Neural cell (in vitro differentiated cells): ENCODE results near the gene KCNS3. TPM values are rescaled to one million over a fixed set of nuclear protein-coding genes. Genes with fewer than 3 reads are reported as not detected.

Source experiments
- H2AFZ ChIP-seq: fragments of 200-600, 300-800 bp; sonication (generic), shearing (Covaris generic); 2 replicates; pipeline ENCODE4 v1.6.0; 2014; ENCODE audit warnings: low read depth, mild to moderate bottlenecking, antibody characterized with exemption, low read length, moderate library complexity
- H3F3A ChIP-seq: fragments of 200-600 bp; shearing (Covaris generic); 2 replicates; pipeline ENCODE4 v1.6.1; 2016; ENCODE audit warnings: mild to moderate bottlenecking, moderate library complexity, mixed read lengths, antibody characterized with exemption, low read length; ENCODE audit not compliant: insufficient read depth, poor library complexity, severe bottlenecking
- H3K27ac ChIP-seq: fragments of 200-600, 300-800 bp; sonication (generic), shearing (Covaris generic); 2 replicates; pipeline ENCODE4 v1.5.1; 2014; ENCODE audit warnings: mild to moderate bottlenecking, low read length, moderate library complexity
- H3K27me3 ChIP-seq: fragments of 300-800, 200-600 bp; sonication (generic), shearing (Covaris generic); 2 replicates; pipeline ENCODE4 v1.6.0; 2014; ENCODE audit warnings: mild to moderate bottlenecking, low read depth, low read length, moderate library complexity; ENCODE audit not compliant: insufficient read depth
- H3K36me3 ChIP-seq: fragments of 300-800, 200-600 bp; sonication (generic), shearing (Covaris generic); 2 replicates; pipeline ENCODE4 v1.5.1; 2014; ENCODE audit warnings: mild to moderate bottlenecking, antibody characterized with exemption, low read length, moderate library complexity; ENCODE audit not compliant: insufficient read depth
- H3K4me2 ChIP-seq: fragments of 300-800, 200-600 bp; sonication (generic), shearing (Covaris generic); 2 replicates; pipeline ENCODE4 v1.6.0; 2014; ENCODE audit warnings: mild to moderate bottlenecking, low read length
- H3K4me3 ChIP-seq: fragments of 300-800, 200-600 bp; sonication (generic), shearing (Covaris generic); 2 replicates; pipeline ENCODE4 v1.5.1; 2014; ENCODE audit warnings: mild to moderate bottlenecking, low read length, moderate library complexity
- H3K79me2 ChIP-seq: fragments of 200-600 bp; shearing (Covaris generic); replicated peaks from 2 replicates; pipeline ENCODE4 v1.6.0; 2014; ENCODE audit warnings: mild to moderate bottlenecking, low read length, moderate library complexity; ENCODE audit not compliant: insufficient read depth
- H3K9ac ChIP-seq: fragments of 300-800, 200-600 bp; sonication (generic), shearing (Covaris generic); 2 replicates; pipeline ENCODE4 v1.6.1; 2016; ENCODE audit warnings: mild to moderate bottlenecking, low read length, mixed read lengths
- H3K9me2 ChIP-seq: fragments of 200-600 bp; shearing (Covaris generic); 2 replicates; pipeline ENCODE4 v1.6.1; 2016; ENCODE audit warnings: mild to moderate bottlenecking, low read length, mixed read lengths; ENCODE audit not compliant: insufficient read depth
- H3K9me3 ChIP-seq: fragments of 200-600, 300-800 bp; sonication (generic), shearing (Covaris generic); 2 replicates; pipeline ENCODE4 v1.6.1; 2016; ENCODE audit warnings: mild to moderate bottlenecking, mixed run types, low read length, moderate library complexity, mixed read lengths
- H4K20me1 ChIP-seq: fragments of 200-600 bp; shearing (Covaris generic); 2 replicates; pipeline ENCODE4 v1.6.1; 2016; ENCODE audit warnings: mild to moderate bottlenecking, mixed run types; ENCODE audit not compliant: insufficient read depth
- CTCF ChIP-seq: fragments of 450-650 bp; IDR thresholded peaks from 2 replicates; pipeline ENCODE4 v1.5.1; 2014; ENCODE audit warnings: antibody characterized with exemption, mild to moderate bottlenecking, moderate library complexity; ENCODE audit not compliant: poor library complexity, severe bottlenecking
- EP300 ChIP-seq: fragments of 450-650 bp; conservative IDR thresholded peaks from 2 replicates; pipeline ENCODE4 v1.6.1; 2014; ENCODE audit warnings: antibody characterized with exemption, mild to moderate bottlenecking, moderate library complexity; ENCODE audit not compliant: poor library complexity, severe bottlenecking
- EZH2 ChIP-seq: fragments of 200-600, 300-800 bp; shearing (Covaris generic), sonication (generic); IDR thresholded peaks from 2 replicates; pipeline ENCODE4 v1.6.1; 2014; ENCODE audit warnings: antibody characterized with exemption, low read length, borderline replicate concordance, mild to moderate bottlenecking; ENCODE audit not compliant: insufficient read depth, poor library complexity, severe bottlenecking
- MXI1 ChIP-seq: fragments of 450-650 bp; conservative IDR thresholded peaks from 2 replicates; pipeline ENCODE4 v1.6.1; 2014; ENCODE audit warnings: antibody characterized with exemption, mild to moderate bottlenecking; ENCODE audit not compliant: poor library complexity, severe bottlenecking
- POLR2AphosphoS5 ChIP-seq: IDR thresholded peaks from 2 replicates; pipeline ENCODE4 v1.6.1; 2012
- RAD21 ChIP-seq: fragments of 450-650 bp; conservative IDR thresholded peaks from 2 replicates; pipeline ENCODE4 v1.6.1; 2014; ENCODE audit warnings: antibody characterized with exemption, mild to moderate bottlenecking, moderate library complexity
- SMC3 ChIP-seq: fragments of 450-650 bp; conservative IDR thresholded peaks from 2 replicates; pipeline ENCODE4 v1.6.1; 2014; ENCODE audit warnings: antibody characterized with exemption, mild to moderate bottlenecking, moderate library complexity; ENCODE audit not compliant: poor library complexity
- TAF1 ChIP-seq: IDR thresholded peaks from 2 replicates; pipeline ENCODE4 v1.6.1; 2012; ENCODE audit warnings: low read depth
- polyA plus RNA-seq: library from polyadenylated mRNA; depleted of rRNA; stranded (reverse); fragments of >200 nt; gene quantifications from 2 replicates; pipeline ENCODE4 v1.2.3, GENCODE V29; 2014
- TF ChIP-seq, protein P1 (sequence below): IDR thresholded peaks from 2 replicates; pipeline ENCODE4 v1.6.1; 2012; ENCODE audit warnings: borderline replicate concordance

KCNS3 gene
- polyA plus RNA-seq, 1 donor from 2014 or later, result 0.15 TPM

DNA sequence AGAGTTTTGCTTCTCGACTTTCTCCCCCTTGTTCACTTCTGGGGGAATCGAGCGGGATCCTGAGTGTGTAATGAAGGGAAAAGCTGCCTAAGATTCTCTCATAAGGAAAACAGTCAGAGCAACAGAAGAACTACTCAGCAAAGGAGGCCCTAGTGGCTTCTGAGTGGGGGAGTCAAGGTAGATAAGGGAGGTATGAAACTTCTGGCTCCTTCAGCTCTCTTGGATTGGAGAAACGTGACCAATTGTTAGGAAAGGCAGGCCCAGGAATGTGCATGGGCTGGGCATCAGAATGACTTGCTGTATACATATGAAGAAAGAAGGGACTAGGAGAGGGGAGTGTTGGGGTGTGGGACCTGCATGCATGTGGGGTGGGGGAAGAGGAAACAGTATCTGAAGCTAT is 73.1 kb downstream of the KCNS3 start:
- TF ChIP-seq EZH2 (no peak), MXI1 (no peak), RAD21 (no peak), SMC3 (no peak), TAF1 (no peak), POLR2AphosphoS5 (no peak), EP300 (no peak), CTCF (no peak)
- TF ChIP-seq, protein P1, sequence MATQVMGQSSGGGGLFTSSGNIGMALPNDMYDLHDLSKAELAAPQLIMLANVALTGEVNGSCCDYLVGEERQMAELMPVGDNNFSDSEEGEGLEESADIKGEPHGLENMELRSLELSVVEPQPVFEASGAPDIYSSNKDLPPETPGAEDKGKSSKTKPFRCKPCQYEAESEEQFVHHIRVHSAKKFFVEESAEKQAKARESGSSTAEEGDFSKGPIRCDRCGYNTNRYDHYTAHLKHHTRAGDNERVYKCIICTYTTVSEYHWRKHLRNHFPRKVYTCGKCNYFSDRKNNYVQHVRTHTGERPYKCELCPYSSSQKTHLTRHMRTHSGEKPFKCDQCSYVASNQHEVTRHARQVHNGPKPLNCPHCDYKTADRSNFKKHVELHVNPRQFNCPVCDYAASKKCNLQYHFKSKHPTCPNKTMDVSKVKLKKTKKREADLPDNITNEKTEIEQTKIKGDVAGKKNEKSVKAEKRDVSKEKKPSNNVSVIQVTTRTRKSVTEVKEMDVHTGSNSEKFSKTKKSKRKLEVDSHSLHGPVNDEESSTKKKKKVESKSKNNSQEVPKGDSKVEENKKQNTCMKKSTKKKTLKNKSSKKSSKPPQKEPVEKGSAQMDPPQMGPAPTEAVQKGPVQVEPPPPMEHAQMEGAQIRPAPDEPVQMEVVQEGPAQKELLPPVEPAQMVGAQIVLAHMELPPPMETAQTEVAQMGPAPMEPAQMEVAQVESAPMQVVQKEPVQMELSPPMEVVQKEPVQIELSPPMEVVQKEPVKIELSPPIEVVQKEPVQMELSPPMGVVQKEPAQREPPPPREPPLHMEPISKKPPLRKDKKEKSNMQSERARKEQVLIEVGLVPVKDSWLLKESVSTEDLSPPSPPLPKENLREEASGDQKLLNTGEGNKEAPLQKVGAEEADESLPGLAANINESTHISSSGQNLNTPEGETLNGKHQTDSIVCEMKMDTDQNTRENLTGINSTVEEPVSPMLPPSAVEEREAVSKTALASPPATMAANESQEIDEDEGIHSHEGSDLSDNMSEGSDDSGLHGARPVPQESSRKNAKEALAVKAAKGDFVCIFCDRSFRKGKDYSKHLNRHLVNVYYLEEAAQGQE, result no peak
- H3F3A ChIP-seq, result no peaks in the 10 kb centered on the region
- no peaks in the 10 kb centered on the region for H3K79me2 ChIP-seq
- H3K27ac ChIP-seq, result no peak overlapping the region
- H3K9ac ChIP-seq, result no peak overlapping the region
- H3K27me3 ChIP-seq, result no peaks in the 10 kb centered on the region
- H4K20me1 ChIP-seq, result no peaks in the 10 kb centered on the region
- no peaks in the 10 kb centered on the region for H3K9me2 ChIP-seq
- no peak overlapping the region for H2AFZ ChIP-seq
- no peak overlapping the region for H3K4me2 ChIP-seq
- H3K36me3 ChIP-seq, result no peaks in the 10 kb centered on the region
- no peak overlapping the region for H3K4me3 ChIP-seq
- H3K9me3 ChIP-seq, result no peaks in the 10 kb centered on the region

GRCh38 chr2:17958466-17959092 is 80.1 kb downstream of the KCNS3 start:
- Histone ChIP-seq H3K79me2 (no peaks in the 10 kb centered on the region), H3K9ac (no peak overlapping the region), H3K4me2 (no peak overlapping the region), H3K4me3 (no peak overlapping the region), H4K20me1 (no peaks in the 10 kb centered on the region), H3K9me3 (no peaks in the 10 kb centered on the region), H3K36me3 (no peaks in the 10 kb centered on the region), H3K27ac (no peak overlapping the region), H2AFZ (no peak overlapping the region), H3F3A (no peaks in the 10 kb centered on the region), H3K9me2 (no peaks in the 10 kb centered on the region), H3K27me3 (no peaks in the 10 kb centered on the region)
- TF ChIP-seq TAF1, result no peak
- TF ChIP-seq RAD21, result no peak
- TF ChIP-seq MXI1, result no peak
- TF ChIP-seq CTCF, result no peak
- no peak for TF ChIP-seq POLR2AphosphoS5
- TF ChIP-seq, protein P1, result no peak
- TF ChIP-seq EZH2, result no peak
- TF ChIP-seq SMC3, result no peak
- TF ChIP-seq EP300, result no peak
